OCI-M2 (cell line): Measurements from ENCODE around the gene EXOSC5.
"Not testable (repeated sequence)": the region's sequence is repeated elsewhere in the genome, so short reads cannot be mapped to it uniquely, and the experiment has no call there.

ENCODE experiments used
- DNase-seq: peaks from one replicate; lab custom pipeline; 2025; ENCODE audit not compliant: unreplicated experiment; lab: John Stamatoyannopoulos, UW

EXOSC5 gene

GRCh38 chr19:41371541-41371940 is 25.6 kb downstream of the EXOSC5 start:
- DNase-seq: no peak

GRCh38 chr19:41371119-41371518 is 26.0 kb downstream of the EXOSC5 start:
- not testable (repeated sequence) for DNase-seq

GRCh38 chr19:41369769-41370168 is 27.4 kb downstream of the EXOSC5 start:
- no peak for DNase-seq

GRCh38 chr19:41367848-41368301 is 29.3 kb downstream of the EXOSC5 start:
- DNase-seq: peak; percentile 88

GRCh38 chr19:41366089-41366488 is 31.1 kb downstream of the EXOSC5 start:
- DNase-seq: no peak

- DNase-seq: no peak
Measured at GRCh38 chr19:41364524-41365391, 32.4 kb downstream of the EXOSC5 start.

GRCh38 chr19:41363753-41364523 is 33.2 kb downstream of the EXOSC5 start, which contains the start of gene B9D2:
Gene B9D2 (minus strand): TSS chr19:41364149. CDS start chr19:41363519, 630 bp downstream.
- peak; percentile 97 for DNase-seq

- no peak for DNase-seq
Measured at GRCh38 chr19:41363371-41363752, 33.8 kb downstream of the EXOSC5 start.

GRCh38 chr19:41362143-41362847 is 34.9 kb downstream of the EXOSC5 start:
- no peak for DNase-seq

GRCh38 chr19:41359741-41360140 is 37.4 kb downstream of the EXOSC5 start:
- no peak for DNase-seq

GRCh38 chr19:41357746-41358145 is 39.4 kb downstream of the EXOSC5 start:
- DNase-seq: no peak

GRCh38 chr19:41356984-41357739 is 40.0 kb downstream of the EXOSC5 start:
- DNase-seq: no peak

GRCh38 chr19:41355802-41356201 is 41.4 kb downstream of the EXOSC5 start:
- DNase-seq: no peak

GRCh38 chr19:41355035-41355434 is 42.1 kb downstream of the EXOSC5 start:
- no peak for DNase-seq

GRCh38 chr19:41354343-41354953 is 42.7 kb downstream of the EXOSC5 start:
- no peak for DNase-seq

- no peak for DNase-seq
Measured at GRCh38 chr19:41353466-41354342, 43.5 kb downstream of the EXOSC5 start, which contains the start of gene TGFB1. Gene TGFB1 (minus strand): TSS chr19:41353922. CDS start chr19:41353044, 878 bp downstream.

- DNase-seq: no peak
Measured at GRCh38 chr19:41352609-41353465, 44.3 kb downstream of the EXOSC5 start.

GRCh38 chr19:41352279-41352608 is 44.9 kb downstream of the EXOSC5 start:
- DNase-seq: no peak
